Heart right ventricle (tissue), 16 donors: Measurements from ENCODE around the gene ACTL6B. TPM values are rescaled to one million over a fixed set of nuclear protein-coding genes. Genes with fewer than 3 reads are reported as not detected.
"Not testable (repeated sequence)": the region's sequence is repeated elsewhere in the genome, so short reads cannot be mapped to it uniquely, and the experiment has no call there.

Experiments
- ATAC-seq, 8 donors: fragments of 200-7000 bp; cut with Tn5 transposase; one replicate each; pipeline ENCODE4 v1.9.1; 2020; ENCODE audit warnings: mild to moderate bottlenecking in 8 of 8, moderate library complexity in 8 of 8, moderate number of reproducible peaks in 1 of 8
- DNase-seq, 2 donors: peaks; one replicate each; pipeline ENCODE4 v3.0.0-alpha.2; 2020
- H3K27ac ChIP-seq, 10 donors: fragments of 200-600 bp; sonication (generic) in 2 of 10; one replicate each; pipeline versions ENCODE4 v1.5.0 to v1.8.0; 2020 to 2022; ENCODE audit warnings: mild to moderate bottlenecking in 3 of 10
- H3K27me3 ChIP-seq, 7 donors: fragments of 200-600 bp; one replicate each; pipeline ENCODE4 v1.8.0; 2021 to 2022; ENCODE audit warnings: mild to moderate bottlenecking in 2 of 7
- H3K36me3 ChIP-seq, 9 donors: fragments of 200-600 bp; sonication (generic) in 1 of 9; one replicate each; pipeline versions ENCODE4 v1.5.0 to v1.8.0; 2020 to 2022; ENCODE audit warnings: mild to moderate bottlenecking in 2 of 9
- H3K4me1 ChIP-seq, 9 donors: fragments of 200-600 bp; sonication (generic) in 1 of 9; one replicate each; pipeline versions ENCODE4 v1.5.0 to v1.8.0; 2020 to 2022; ENCODE audit warnings: mild to moderate bottlenecking in 4 of 9
- H3K4me3 ChIP-seq, 10 donors: fragments of 200-600 bp; sonication (generic) in 2 of 10; one replicate each; pipeline versions ENCODE4 v1.5.0 to v1.8.0; 2020 to 2022; ENCODE audit warnings: mild to moderate bottlenecking in 7 of 10, moderate library complexity in 2 of 10
- H3K9me3 ChIP-seq, 11 donors: fragments of 200-600 bp in 10 of 11; sonication (generic) in 2 of 11; one replicate each; pipeline versions ENCODE4 v1.5.0 to v1.8.0; 2013 to 2022; ENCODE audit warnings: mild to moderate bottlenecking in 2 of 11, control low read depth in 1 of 11, moderate library complexity in 1 of 11
- CTCF ChIP-seq, 9 donors: fragments of 200-600 bp; sonication (generic) in 2 of 9; IDR thresholded peaks; one replicate each; pipeline versions ENCODE4 v1.5.0 to v1.8.0; 2021 to 2022; ENCODE audit warnings: antibody characterized with exemption in 9 of 9, mild to moderate bottlenecking in 5 of 9, moderate library complexity in 1 of 9
- WGBS, 2 donors: extraction: QIAGEN DNeasy Blood & Tissue Kit; methylation state at CpG; one replicate each; pipeline ENCODE4 v1.1.7; 2013; ENCODE audit warnings: inconsistent platforms in 1 of 2; 5-methylcytosine and 5-hydroxymethylcytosine counted together
- intact Hi-C, 10 donors: fragments of 100-400 bp; cut with DNase I; formaldehyde crosslinking; loops; one replicate each; pipeline versions ENCODE4 v1.11.1 to v1.14.2; 2022
- polyA plus RNA-seq, 2 donors: library from polyadenylated mRNA; stranded (reverse); fragments of 200-250 nt; gene quantifications; one replicate each; pipeline ENCODE4 v1.2.3, GENCODE V29; 2013
- total RNA-seq, 10 donors: library from RNA; stranded (reverse); fragmentation: NEBNext Ultra II Directional in 3 of 10; extraction: Animal tissue kit (Norgen Biotek cat#: 25700) in 3 of 10; gene quantifications; one replicate each; pipeline versions ENCODE4 v1.2.1 to v1.2.4, GENCODE V29; 2021 to 2023
- donor health status: Arrhythmogenic right ventricular cardiomyopathy.
- donor health status: ischemic (EF 13 %, LVEDD 7.1; RV severe dilation, severe dysfunction).
- donor health status: healthy with polysubstance abuse.
- donor health status: DM: no; HTN: yes; CAD: no.
- donor health status: DM: no; HTN: no; CAD: no.
- donor health status: ischemic (EF 25% LVEDD 6.9; RV normal size, moderate dysfunction).
- donor health status: ischemic (EF 25% LVEDD 5.7; RV mildly dilated, moderate dysfunction).
- donor health status: healthy.
- donor health status: DM: yes; HTN: yes; CAD: no.
- donor health status: Ischemic cardiomyopathy.
- donor health status: ischemic (EF 35%, LVEDD 5.7; RV mildly dilated, moderate dysfunction).
- donor health status: nonischemic (EF 11% LVEDD 7.7; RV severe dilation, severe dysfunction).
- donor health status: DM: yes; HTN: yes; CAD: no.
- donor health status: PGD.
- donor health status: ischemic (EF 29% LVEDD 5.4; RV normal size, mild dysfunction).
- donor health status: nonischemic (EF 23%, LVEDD 6.1; RV moderate dilation, normal function).

Gene ACTL6B
- total and polyA plus RNA-seq, 12 donors = not detected

GRCh38 chr7:100668069-100668449, 11.8 kb upstream of the ACTL6B start:
- WGBS, 2 donors = 92 to 93% methylated on average over 2 of the region's 2 CpGs
- H3K9me3 ChIP-seq = no peaks in the 10 kb centered on the region
- ATAC-seq = no peak

GRCh38 chr7:100667331-100668068, 11.3 kb upstream of the ACTL6B start:
- DNase-seq = no peak
- Histone ChIP-seq H3K27me3 (peaks cover 0 to 6% (median 0%) of the 10 kb centered on the region in 7 donors), H3K4me3 (no peak overlapping the region), H3K9me3 (no peaks in the 10 kb centered on the region), H3K4me1 (no peaks in the 10 kb centered on the region), H3K36me3 (no peaks in the 10 kb centered on the region), H3K27ac (no peak overlapping the region)
- WGBS, 2 donors = 80% methylated on average over 16 of the region's 16 CpGs
- TF ChIP-seq CTCF (IDR thresholded peaks at IDR 0.05) = no peak
- no peak for ATAC-seq
- intact Hi-C loops = loop anchor here in 2 of 10 donors (2.0 to 5.0 kb wide), 2 partner anchors 35 to 67 kb away; no protein-coding TSS in a partner anchor

More at GRCh38 chr7:100668069-100668449, 11.8 kb upstream of the ACTL6B start:
- no peak overlapping the region for H3K4me3 ChIP-seq
- intact Hi-C loops = loop anchor here in 2 of 10 donors (2.0 to 5.0 kb wide), 2 partner anchors 36 to 67 kb away; no protein-coding TSS in a partner anchor
- peaks cover 0 to 5% (median 0%) of the 10 kb centered on the region in 9 donors for H3K4me1 ChIP-seq
- TF ChIP-seq CTCF (IDR thresholded peaks at IDR 0.05) = no peak
- DNase-seq = no peak
- H3K36me3 ChIP-seq = no peaks in the 10 kb centered on the region
- peaks cover 0 to 6% (median 0%) of the 10 kb centered on the region in 7 donors for H3K27me3 ChIP-seq
- no peak overlapping the region for H3K27ac ChIP-seq

- 93 to 98% methylated on average over 5 of the region's 5 CpGs for WGBS, 2 donors
- H3K9me3 ChIP-seq = no peaks in the 10 kb centered on the region
- TF ChIP-seq CTCF (IDR thresholded peaks at IDR 0.05) = no peak
- no peak overlapping the region for H3K27ac ChIP-seq
- H3K27me3 ChIP-seq = peaks cover 0 to 20% (median 5%) of the 10 kb centered on the region in 7 donors
- intact Hi-C loops = loop anchor here in 1 of 10 donors (5.0 kb wide), 1 partner anchor 33 kb away; no protein-coding TSS in a partner anchor
- no peaks in the 10 kb centered on the region for H3K4me1 ChIP-seq
- no peak overlapping the region for H3K4me3 ChIP-seq
- no peak for ATAC-seq
- no peak for DNase-seq
- no peaks in the 10 kb centered on the region for H3K36me3 ChIP-seq
Measured at GRCh38 chr7:100665168-100665726, 9.0 kb upstream of the ACTL6B start.

GRCh38 chr7:100662194-100662776, 6.0 kb upstream of the ACTL6B start:
- H3K9me3 ChIP-seq, intact Hi-C loops, ATAC-seq, DNase-seq, H3K4me1 ChIP-seq, H3K27ac ChIP-seq, H3K36me3 ChIP-seq, H3K4me3 ChIP-seq: not testable (repeated sequence)
- 77% methylated on average over 12 of the region's 12 CpGs for WGBS, 2 donors
- H3K27me3 ChIP-seq = peaks cover 0 to 47% (median 29%) of the 10 kb centered on the region in 7 donors
